NOMO-1 (cell line): Measurements from ENCODE around the gene RNF26.

ENCODE experiments used
- DNase-seq, 2 experiments: peaks; one replicate each; lab custom pipeline; 2025; ENCODE audit not compliant: unreplicated experiment in 2 of 2; lab: John Stamatoyannopoulos, UW

RNF26 gene

DNA sequence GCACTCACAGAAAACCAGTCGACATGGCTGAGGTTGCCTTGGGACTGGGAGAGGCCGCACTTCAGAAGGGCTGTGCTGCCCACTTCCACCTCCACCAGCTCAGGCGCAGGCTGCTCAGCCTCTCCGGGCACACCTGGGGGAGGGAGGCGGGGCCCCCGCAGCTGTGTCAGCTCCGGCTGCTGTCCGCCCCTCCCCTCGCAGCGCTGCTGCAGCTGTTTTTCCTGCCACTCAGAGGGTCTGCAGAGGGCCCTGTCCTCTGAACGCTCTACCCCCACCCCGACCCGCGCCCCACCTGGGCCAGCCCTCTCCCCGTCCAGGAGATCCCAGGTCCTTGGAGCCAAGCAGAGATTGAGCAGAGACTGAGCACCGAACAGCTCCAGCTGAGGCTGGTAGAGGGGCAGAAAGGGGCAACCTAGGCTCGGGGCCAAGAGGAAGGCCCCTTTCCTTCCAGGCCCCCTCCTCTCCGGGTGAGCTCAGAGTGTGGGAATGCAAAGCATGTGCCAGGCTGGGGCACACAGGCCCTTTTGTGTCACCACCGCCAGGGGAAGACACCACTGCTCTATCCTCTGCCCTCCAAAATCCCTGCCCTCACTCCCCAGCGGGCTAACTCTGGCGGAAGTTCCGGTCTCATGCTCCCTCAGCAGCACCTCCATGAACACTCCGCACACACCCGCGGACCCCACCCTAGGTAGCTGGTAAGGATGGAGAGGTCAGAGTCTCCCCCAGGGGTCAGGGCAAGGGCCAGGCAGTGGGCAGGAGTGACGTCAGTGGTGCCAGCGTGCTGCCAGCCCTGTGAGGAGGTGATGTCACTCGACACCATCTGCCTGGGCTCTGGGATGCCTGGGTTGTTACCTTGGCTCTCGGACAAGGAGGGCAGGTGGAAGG lies 19.0 kb upstream of the RNF26 start:
- DNase-seq, result no peak

DNA sequence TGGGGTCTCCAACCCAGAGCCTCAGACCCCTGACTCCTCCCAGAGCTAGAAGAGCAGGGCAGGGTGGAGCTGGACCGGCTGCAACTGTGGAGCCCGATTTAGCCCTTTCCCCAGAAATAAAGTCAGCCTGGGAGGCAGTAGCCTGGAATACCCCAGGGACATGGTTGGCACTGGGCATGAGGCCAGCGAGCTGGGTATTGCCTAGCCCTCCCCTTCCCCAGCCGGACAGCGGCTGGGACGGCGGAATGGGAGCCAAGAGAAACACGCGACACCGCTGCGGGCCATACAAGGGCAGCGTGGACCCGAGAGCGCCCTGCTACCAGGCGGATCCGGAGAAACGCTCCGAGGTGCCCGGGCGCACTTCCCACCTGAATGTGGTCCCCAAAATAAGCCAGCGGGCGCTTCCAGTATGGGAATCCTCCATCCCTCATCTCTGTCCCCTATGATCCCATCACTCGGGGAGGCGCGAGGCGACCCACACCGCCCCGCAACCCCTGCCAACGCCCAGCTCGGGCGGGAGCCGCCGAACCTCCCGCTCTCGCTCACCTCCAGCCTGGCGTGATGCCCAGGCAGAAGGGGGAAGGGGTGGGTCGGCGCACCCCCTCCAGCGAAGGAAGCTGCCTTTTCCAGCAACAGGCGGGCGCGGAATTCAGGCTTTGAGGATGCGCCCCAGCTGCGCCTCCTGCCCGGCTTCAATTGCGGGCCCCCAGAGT lies 18.2 kb upstream of the RNF26 start:
- no peak for DNase-seq

DNA sequence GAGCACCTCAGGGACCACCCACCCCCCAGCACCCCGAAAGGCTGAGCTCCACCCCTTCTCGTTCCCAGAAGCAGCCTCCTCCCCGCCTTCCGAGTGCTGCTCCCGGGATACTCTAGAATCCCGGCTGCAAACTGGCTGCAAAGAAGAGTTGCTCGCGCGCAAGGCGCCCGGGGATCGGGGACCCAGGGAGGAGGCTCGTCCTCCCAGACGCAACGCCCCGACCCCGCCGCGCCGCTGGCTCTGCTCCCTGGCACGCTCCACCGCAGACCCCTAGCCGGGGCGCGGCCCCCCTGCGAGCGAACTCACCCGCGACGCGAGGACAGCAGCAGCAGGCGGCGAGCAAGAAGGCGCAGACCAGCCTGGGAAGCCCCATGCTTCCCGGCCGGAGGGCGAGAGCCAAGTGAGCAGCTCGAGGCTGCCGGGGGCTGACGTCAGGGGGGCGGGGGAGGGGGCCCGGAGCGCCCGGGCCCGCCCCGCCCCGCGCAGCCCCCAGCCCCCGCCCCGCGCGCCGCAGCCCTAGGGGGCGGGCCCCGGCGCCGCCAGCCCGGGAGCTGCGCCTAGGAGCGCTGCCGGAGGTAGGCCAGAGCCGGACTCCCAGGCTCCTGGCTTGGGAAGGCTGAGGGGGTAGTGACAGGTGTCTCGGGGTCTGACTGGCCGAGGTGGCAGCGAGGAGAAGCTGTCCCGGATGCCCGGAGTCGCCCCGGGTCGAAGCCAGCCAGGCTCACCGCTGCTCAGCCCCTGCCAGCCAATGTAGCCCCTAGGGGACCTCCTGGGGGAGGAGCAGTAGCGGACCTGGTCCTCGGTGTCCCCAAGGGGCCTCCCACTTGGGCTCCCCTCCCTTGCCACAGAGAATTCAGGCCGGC lies 17.4 kb upstream of the RNF26 start, which contains the start of gene MCAM:
MCAM (minus strand) TSS at position 402 of the 863 bp plus-strand sequence; CDS start at position 373, 29 bp downstream.
- DNase-seq, result no peak

DNA sequence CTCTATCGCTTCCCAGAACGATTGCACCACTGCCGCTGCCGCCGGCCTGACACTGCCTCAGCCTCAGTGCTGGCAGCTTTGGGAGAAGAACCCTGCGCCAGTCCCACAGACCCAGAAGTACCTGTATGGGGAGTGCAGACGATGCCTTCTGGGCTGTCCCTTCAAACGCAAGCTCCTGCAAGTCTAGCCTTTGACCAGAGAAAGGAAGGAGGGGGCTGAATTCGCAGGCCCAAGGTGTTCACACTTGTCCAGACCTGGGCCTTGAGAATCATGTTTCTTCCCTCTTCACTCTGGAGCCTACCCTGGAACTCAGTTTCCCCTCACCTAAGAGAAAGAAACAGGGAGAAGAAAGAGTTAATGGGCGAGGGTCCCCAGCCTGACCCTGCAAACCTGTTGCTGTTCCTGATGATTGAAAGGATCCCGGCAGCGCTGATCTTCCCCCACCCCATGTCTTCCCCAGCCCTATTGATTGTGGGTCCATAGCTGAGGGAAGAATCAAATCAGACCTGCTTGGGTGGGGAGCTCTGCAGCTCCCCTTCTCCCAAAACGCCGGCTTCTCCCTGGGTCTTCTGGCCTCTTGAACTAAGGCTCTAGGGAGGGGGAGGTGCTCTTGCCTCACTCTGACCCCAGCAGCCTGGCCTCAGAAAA lies 16.6 kb upstream of the RNF26 start:
- DNase-seq, result no peak

GRCh38 chr11:119318240-119319135 lies 15.8 kb upstream of the RNF26 start:
- DNase-seq, result peak; percentile 64 to 83

DNA sequence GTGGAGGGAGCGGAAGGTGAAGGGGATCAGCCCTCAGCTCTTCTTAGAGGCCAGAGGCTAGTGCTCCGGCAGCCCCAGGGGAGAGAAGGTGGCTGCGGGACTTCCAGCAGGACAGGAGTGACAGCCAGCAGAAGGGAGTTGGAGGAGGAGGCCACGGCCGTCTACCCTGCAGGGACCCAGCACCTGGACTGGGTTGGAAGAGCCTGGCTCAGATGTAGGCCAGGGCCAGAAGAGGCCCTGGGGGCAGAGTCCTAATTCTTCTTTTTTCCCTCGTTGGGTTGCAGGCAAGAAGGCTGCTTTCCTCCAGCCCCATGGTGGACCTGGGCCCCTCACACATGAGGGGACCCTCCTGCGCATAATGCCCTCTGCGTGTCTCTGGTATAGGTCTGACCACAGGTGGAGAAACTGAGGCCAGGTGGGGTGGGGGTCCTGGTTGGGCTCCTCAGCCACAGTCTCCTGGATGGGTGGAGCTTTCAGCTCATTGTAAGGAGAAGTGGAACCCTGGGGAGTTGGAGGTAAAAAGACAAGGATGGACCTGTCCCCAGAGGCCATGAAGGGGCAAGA lies 15.1 kb upstream of the RNF26 start:
- no peak for DNase-seq

GRCh38 chr11:119319700-119320239 lies 14.6 kb upstream of the RNF26 start:
- DNase-seq, result no peak

DNA sequence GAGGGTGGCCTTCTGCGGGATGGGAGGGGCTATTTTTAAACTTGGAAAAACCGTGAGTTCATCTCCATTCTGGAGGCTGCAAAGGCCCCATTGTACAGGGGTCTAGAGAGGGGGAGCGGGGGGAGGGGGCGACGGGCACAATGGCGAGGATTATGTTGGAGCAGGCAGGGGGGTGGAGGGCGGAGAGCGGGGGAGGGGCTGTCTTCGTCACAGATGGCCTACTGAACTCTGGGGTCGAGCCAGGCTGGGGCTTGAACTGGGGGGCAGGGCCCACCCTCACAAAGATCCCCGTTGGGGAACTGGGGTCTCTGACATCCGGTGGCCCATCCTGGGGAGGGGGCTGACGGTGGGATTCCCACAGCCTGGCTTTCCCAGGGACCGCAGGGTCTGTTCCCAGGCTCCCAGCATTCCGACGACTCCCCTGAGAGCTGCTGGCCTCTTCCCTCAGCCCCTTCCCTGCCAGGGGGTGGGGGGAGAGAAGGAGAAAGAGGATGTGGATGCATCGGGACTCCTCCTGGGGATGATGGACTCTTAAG lies 14.0 kb upstream of the RNF26 start:
- no peak for DNase-seq

DNA sequence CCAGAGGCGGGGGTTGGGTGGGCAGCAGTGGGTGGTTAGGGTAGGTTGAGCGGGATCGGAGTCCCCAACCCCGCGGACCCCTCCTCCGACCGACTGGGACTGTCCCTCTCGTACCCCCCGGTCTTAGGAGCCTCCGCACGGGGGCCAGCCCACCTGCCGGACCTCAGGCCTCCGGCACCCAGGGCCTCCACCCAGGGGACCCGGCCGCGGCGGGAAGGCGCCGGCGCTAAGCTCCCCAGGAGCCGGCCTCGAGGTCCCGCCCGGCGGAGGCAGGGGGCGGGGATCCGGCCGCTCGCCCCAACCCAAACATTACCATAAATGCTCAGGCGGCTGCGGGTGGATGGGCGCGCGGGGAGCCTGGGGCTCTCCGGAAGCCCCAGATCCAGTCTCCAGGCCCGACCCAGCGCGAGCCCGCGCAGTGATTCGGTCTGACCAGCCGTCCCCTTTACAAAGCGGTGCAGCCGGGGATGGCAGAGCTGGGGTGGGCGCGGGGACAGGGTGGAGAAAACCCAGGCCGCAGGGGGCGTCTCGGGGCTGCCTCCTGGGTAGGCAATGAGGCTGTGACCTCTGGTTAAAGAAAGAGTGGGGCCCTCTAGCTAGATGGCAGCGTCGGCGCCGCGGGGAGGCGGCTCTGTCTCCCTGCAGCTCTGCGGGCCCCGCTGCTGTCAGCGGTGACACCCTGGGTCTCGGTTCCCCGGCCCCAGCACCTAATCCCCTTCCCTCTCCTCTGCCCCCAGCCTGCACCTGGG lies 13.4 kb upstream of the RNF26 start:
- DNase-seq, result peak; percentile 41

- peak in 1 of 2 experiments; percentile 30 for DNase-seq
Measured at GRCh38 chr11:119322360-119322739, 12.0 kb upstream of the RNF26 start.

DNA sequence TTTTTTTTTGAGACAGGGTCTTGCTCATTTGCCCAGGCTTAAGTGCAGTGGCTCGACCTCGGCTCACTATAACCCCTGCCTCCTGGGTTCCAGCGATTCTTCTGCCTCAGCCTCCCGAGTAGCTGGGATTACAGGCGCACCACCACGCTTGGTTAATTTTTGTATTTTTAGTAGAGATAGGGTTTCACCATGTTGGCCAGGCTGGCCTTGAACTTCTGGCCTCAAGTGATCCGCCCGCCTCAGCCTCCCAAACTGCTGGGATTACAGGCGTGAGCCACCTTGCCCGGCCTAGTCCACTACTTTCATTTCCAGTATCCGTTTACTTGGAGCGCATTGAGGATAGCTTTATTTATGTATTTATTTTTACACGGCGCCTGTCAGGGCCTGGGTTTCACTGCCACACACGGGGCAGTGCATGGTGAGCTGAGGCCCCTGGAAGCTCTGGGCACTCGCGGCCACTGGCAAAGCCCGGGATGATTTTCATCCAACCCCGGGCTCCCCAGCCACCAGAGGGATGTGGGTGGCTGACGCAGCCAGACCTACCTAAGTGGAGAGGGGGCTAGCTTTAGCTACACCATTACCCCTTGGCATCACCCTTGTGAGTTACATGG lies 11.3 kb upstream of the RNF26 start:
- DNase-seq, result no peak

- peak; percentile 16 to 62 for DNase-seq
Measured at GRCh38 chr11:119323532-119324033, 10.7 kb upstream of the RNF26 start.

DNA sequence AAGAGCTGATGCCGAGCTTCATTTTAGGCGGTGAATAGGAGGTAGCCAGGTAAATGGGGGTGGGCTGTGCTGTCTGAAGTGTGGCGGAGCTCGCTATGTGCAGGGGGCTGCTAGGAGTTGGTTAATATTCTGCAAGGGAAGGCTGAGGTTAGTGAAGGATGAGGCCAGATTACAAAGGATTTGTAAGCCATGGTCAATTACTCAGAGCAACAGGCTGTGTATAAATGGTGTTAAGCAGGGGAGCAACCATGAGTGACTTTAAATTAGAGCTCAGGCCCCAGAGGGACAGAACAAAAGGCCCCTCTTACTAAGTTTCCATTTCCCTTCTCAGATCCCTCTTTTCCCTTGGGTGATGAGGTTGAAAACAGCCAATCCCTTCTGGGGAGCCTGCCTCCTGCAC lies 10.1 kb upstream of the RNF26 start:
- DNase-seq, result no peak

DNA sequence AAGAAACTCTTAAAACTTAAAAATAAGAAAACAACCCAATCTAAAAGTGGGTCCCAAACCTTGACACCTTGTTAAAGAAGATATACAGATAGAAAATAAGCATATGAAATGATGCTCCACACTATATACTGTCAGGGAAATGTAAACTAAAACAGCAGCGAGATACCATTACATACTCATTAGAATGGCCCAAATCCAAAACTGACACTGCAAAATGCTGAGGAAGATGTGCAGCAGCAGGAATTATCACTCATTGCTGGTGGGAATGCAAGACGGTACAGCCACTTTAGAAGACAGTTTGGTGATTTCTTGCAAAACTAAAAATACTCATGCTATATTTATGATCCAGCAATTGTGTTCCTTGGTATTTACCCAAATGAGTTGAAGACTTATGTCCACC lies 5.0 kb upstream of the RNF26 start:
- DNase-seq, result no peak

- DNase-seq, result no peak
Measured at GRCh38 chr11:119330237-119330636, 4.1 kb upstream of the RNF26 start.

DNA sequence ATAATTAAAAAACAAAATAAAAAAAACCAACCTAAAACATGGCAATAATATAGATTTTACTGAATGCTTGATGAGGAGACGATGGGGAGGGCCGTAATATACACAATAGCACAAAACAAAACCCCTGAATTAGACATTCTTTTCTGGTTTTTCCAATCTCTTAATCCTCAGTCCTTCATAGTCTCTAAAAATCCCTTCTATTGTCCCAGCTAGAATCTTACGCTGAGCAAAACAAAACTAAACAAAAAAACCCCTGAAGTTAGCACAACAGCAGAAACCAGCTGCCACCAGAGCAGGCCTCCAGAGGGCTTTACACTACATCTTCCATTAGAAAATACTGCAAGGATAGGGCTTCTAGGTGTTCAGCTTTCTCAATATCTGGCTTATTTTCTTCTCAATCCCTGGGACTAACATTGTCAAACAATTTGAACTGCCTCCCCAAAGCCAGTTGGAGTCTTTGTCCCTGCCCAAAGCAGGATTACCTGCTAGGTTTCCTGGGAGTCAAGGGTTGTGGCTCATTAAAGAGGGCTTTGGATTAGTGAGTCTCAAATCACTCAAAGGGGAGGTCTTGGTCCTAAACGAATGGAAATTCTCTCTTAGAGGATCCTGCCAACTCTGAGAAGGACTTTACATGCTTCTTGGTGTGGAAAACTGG lies 2.1 kb upstream of the RNF26 start:
- no peak for DNase-seq
